ENCODE results near the gene CIB2. TPM values are rescaled to one million over a fixed set of nuclear protein-coding genes. Genes with fewer than 3 reads are reported as not detected.

CIB2 gene
- total and polyA plus RNA-seq, 2 experiments from 2014 or later = 59.5 to 64.4 TPM

- Mint-ChIP-seq H3K4me1 (peaks cover 67% of the 10 kb centered on the region), H3K4me3 (no peak overlapping the region), H3K9me3 (no peaks in the 10 kb centered on the region), H3K27me3 (ENCODE audit: insufficient read depth, low read depth, poor library complexity) (no peaks in the 10 kb centered on the region), H3K36me3 (ENCODE audit: low read depth) (no peaks in the 10 kb centered on the region), H3K27ac (0 out of 2 replicates have a peak overlapping the region, but pooled peaks have one; percentile 36)
- Histone ChIP-seq H3K9me2 (ENCODE audit: insufficient read depth) (peaks cover 4% of the 10 kb centered on the region; the same call in 1 of the 2 replicates), H2AFZ (no peak overlapping the region), H3F3A (replicated peaks; ENCODE audit: low read depth) (no peaks in the 10 kb centered on the region; the same call in 1 of the 2 replicates), H3K4me1 (ENCODE audit: insufficient read depth) (peaks cover 71% of the 10 kb centered on the region), H3K36me3 (ENCODE audit: insufficient read depth) (no peaks in the 10 kb centered on the region), H3K4me3 (no peak overlapping the region), H4K20me1 (replicated peaks; ENCODE audit: insufficient read depth) (peaks cover 10% of the 10 kb centered on the region; the same call in 1 of the 2 replicates), H3K27me3 (ENCODE audit: insufficient read depth) (no peaks in the 10 kb centered on the region), H3K79me2 (replicated peaks; ENCODE audit: insufficient read depth) (peaks cover 82% of the 10 kb centered on the region), H3K27ac (ENCODE audit: low read depth) (no peak overlapping the region), H3K4me2 (no peak overlapping the region)
- TF ChIP-seq ETS1 (IDR thresholded peaks at IDR 0.05) (no peak), POLR2AphosphoS5 (IDR thresholded peaks at IDR 0.05; ENCODE audit: low read depth) (no peak), CREB1 (CRISPR knock-in tag; IDR thresholded peaks at IDR 0.05; ENCODE audit: low read depth) (no peak), STAT1 (IDR thresholded peaks at IDR 0.05; ENCODE audit: unreplicated experiment) (no peak), EZH2phosphoT487 (IDR thresholded peaks at IDR 0.05; ENCODE audit: unreplicated experiment) (no peak), CTCF (conservative IDR thresholded peaks at IDR 0.05; ENCODE audit: low read depth in 2 of 2) (no peak), ZNF331 (CRISPR knock-in tag; IDR thresholded peaks at IDR 0.05; ENCODE audit: low read depth) (no peak), JUNB (IDR thresholded peaks at IDR 0.05; ENCODE audit: unreplicated experiment) (no peak), REST (IDR thresholded peaks at IDR 0.05; ENCODE audit: unreplicated experiment) (no peak), ZNF114 (CRISPR knock-in tag; IDR thresholded peaks at IDR 0.05) (no peak), EZH2 (IDR thresholded peaks at IDR 0.05; ENCODE audit: low read depth, unreplicated experiment) (no peak), ZNF462 (CRISPR knock-in tag; IDR thresholded peaks at IDR 0.05) (no peak), NANOG (IDR thresholded peaks at IDR 0.05; ENCODE audit: borderline replicate concordance) (no peak)
- DNase-seq (ENCODE audit: low spot score) (no peak), ATAC-seq (no peak)
Measured at GRCh38 chr15:78071383-78071782, 59.9 kb downstream of the CIB2 start.

All from GM23338 (cell line).